ENCODE measurements around the gene AKAP17A.
A peak's percentile ranks its signal among the peaks of the same experiment; 100 is the strongest.
"Not testable (repeated sequence)": the region's sequence is repeated elsewhere in the genome, so short reads cannot be mapped to it uniquely, and the experiment has no call there.

Gene AKAP17A

DNA sequence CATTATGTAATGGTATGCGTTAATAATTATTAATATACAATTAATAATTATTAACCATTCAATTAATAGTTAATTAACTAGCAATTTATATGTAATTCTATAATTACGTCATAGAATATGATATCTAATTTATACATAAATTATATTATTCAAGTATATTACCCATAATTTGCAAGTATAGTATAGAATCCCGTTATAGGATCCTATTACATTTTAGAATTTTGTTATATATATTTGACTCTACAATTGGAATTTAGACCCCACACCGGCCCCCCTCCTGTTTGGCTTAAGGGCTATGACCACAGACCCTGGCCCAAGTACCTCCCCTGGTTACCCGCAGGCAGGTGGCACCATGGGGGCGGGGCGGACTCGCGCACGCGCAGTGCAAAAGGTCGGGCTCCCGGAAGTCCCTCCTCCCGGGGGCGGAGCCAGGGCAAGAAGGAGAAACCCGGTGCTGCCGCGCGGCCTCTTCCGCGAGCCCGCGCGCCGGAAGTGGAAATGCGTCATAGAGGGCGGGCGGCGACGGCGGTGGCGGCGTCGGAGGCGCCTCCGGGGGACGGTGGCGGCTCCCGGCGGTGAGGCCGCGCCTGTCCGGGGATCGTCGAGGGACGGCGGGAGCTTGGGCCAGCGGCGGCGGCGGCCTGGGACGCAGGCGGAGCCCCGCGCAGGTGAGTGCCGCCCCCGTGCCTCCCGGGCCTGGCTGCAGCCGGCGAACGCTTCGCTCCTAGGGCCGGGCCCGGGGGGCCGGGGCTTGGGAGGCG is at the start of gene AKAP17A:
TSS of gene AKAP17A (plus strand) at position 503 of the 761 bp plus-strand sequence. CDS start 1,859 bp downstream, outside the sequence.
- ChIA-PET CTCF (no interaction called here), POLR2A (no interaction called here)
- DNase-seq (ENCODE audit: extremely low spot score): peak; percentile 98
- TF ChIP-seq ELF4 (IDR thresholded peaks at IDR 0.05) (peak; percentile 79), SUZ12 (IDR thresholded peaks at IDR 0.05) (no peak)

GRCh38 chrX:1542994-1543725 is 48.2 kb upstream of the AKAP17A start:
- ChIA-PET POLR2A (no interaction called here), CTCF (no interaction called here)
- TF ChIP-seq SUZ12 (IDR thresholded peaks at IDR 0.05): no peak
- DNase-seq (ENCODE audit: extremely low spot score): no peak

GRCh38 chrX:1545776-1546408 is 45.5 kb upstream of the AKAP17A start:
- ChIA-PET CTCF (no interaction called here), POLR2A (no interaction called here)
- DNase-seq (ENCODE audit: extremely low spot score): no peak
- TF ChIP-seq NFRKB (IDR thresholded peaks at IDR 0.05) (no peak), ARNT (IDR thresholded peaks at IDR 0.05) (no peak)

- ChIA-PET CTCF (no interaction called here), POLR2A (no interaction called here)
- no peak for DNase-seq (ENCODE audit: extremely low spot score)
- TF ChIP-seq ARNT (IDR thresholded peaks at IDR 0.05): no peak
- TF ChIP-seq, protein P1, sequence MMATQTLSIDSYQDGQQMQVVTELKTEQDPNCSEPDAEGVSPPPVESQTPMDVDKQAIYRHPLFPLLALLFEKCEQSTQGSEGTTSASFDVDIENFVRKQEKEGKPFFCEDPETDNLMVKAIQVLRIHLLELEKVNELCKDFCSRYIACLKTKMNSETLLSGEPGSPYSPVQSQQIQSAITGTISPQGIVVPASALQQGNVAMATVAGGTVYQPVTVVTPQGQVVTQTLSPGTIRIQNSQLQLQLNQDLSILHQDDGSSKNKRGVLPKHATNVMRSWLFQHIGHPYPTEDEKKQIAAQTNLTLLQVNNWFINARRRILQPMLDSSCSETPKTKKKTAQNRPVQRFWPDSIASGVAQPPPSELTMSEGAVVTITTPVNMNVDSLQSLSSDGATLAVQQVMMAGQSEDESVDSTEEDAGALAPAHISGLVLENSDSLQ (IDR thresholded peaks at IDR 0.05): no peak
- TF ChIP-seq ELF4 (IDR thresholded peaks at IDR 0.05): no peak
- no peak for TF ChIP-seq SP1 (IDR thresholded peaks at IDR 0.05)
- no peak for TF ChIP-seq L3MBTL2 (conservative IDR thresholded peaks at IDR 0.05)
- no peak for TF ChIP-seq BHLHE40 (IDR thresholded peaks at IDR 0.05; ENCODE audit: borderline replicate concordance)
- no peak for TF ChIP-seq SUZ12 (IDR thresholded peaks at IDR 0.05)
- TF ChIP-seq FOXK2 (IDR thresholded peaks at IDR 0.05): no peak
- TF ChIP-seq TARDBP (IDR thresholded peaks at IDR 0.05): no peak
- TF ChIP-seq CTBP1 (IDR thresholded peaks at IDR 0.05; ENCODE audit: borderline replicate concordance): no peak
- TF ChIP-seq ZNF384 (IDR thresholded peaks at IDR 0.05): no peak
- no peak for TF ChIP-seq LEF1 (IDR thresholded peaks at IDR 0.05; ENCODE audit: borderline replicate concordance)
- TF ChIP-seq HDGF (IDR thresholded peaks at IDR 0.05; ENCODE audit: borderline replicate concordance): no peak
- no peak for TF ChIP-seq FOXA1 (IDR thresholded peaks at IDR 0.05)
- TF ChIP-seq NFRKB (IDR thresholded peaks at IDR 0.05): no peak
- TF ChIP-seq FOXM1 (IDR thresholded peaks at IDR 0.05; ENCODE audit: borderline replicate concordance): no peak
These were observed 44.6 kb upstream of the AKAP17A start for GRCh38 chrX:1546691-1547251.

DNA sequence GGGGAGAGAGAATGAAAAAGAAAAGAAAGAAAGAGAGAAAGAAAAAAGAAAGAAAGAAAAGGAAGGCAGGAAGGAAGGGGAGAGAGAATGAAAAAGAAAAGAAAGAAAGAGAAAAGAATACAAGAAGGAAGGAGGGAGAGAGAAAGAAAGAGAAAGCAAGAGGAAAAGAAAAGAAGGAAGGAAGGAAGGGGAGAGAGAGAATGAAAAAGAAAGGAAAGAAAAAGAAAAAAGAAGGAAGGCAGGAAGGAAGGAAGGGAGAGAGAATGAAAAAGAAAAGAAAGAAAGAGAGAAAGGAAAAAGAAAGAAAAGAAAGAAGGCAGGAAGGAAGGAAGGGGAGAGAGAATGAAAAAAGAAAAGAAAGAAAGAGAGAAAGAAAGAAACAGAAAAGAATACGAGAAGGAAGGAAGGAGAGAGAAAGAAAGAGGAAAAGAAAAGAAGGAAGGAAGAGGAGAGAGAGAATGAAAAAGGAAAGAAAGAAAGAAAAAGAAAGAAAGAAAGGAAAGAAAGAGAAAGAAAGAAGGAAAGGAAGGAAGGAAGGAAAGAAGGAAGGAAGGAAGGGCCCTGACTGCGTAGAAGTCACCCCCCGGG is 39.4 kb upstream of the AKAP17A start:
- TF ChIP-seq TARDBP (IDR thresholded peaks at IDR 0.05): 0 out of 2 replicates have a peak, but pooled peaks have one; percentile 38
- no peak for TF ChIP-seq ARNT (IDR thresholded peaks at IDR 0.05)
- ChIA-PET POLR2A (no interaction called here), CTCF (no interaction called here)
- no peak for DNase-seq (ENCODE audit: extremely low spot score)

- ChIA-PET CTCF (no interaction called here), POLR2A (no interaction called here)
- DNase-seq (ENCODE audit: extremely low spot score): no peak
- TF ChIP-seq HDGF (IDR thresholded peaks at IDR 0.05; ENCODE audit: borderline replicate concordance) (no peak), ELF4 (IDR thresholded peaks at IDR 0.05) (no peak), L3MBTL2 (conservative IDR thresholded peaks at IDR 0.05) (no peak), FOXK2 (IDR thresholded peaks at IDR 0.05) (no peak), CTBP1 (IDR thresholded peaks at IDR 0.05; ENCODE audit: borderline replicate concordance) (no peak), SUZ12 (IDR thresholded peaks at IDR 0.05) (no peak), TARDBP (IDR thresholded peaks at IDR 0.05) (no peak), NFRKB (IDR thresholded peaks at IDR 0.05) (no peak), SP1 (IDR thresholded peaks at IDR 0.05) (no peak)
These were observed 36.8 kb upstream of the AKAP17A start for GRCh38 chrX:1554469-1555210.

- no peak for DNase-seq (ENCODE audit: extremely low spot score)
- ChIA-PET CTCF (no interaction called here), POLR2A (no interaction called here)
- TF ChIP-seq TARDBP (IDR thresholded peaks at IDR 0.05) (no peak), NFRKB (IDR thresholded peaks at IDR 0.05) (no peak), ELF4 (IDR thresholded peaks at IDR 0.05) (no peak), L3MBTL2 (conservative IDR thresholded peaks at IDR 0.05) (no peak), SP1 (IDR thresholded peaks at IDR 0.05) (no peak), FOXA1 (IDR thresholded peaks at IDR 0.05) (no peak), BHLHE40 (IDR thresholded peaks at IDR 0.05; ENCODE audit: borderline replicate concordance) (no peak), FOXM1 (IDR thresholded peaks at IDR 0.05; ENCODE audit: borderline replicate concordance) (no peak), HDGF (IDR thresholded peaks at IDR 0.05; ENCODE audit: borderline replicate concordance) (no peak), ZNF384 (IDR thresholded peaks at IDR 0.05) (no peak), CTBP1 (IDR thresholded peaks at IDR 0.05; ENCODE audit: borderline replicate concordance) (no peak), FOXK2 (IDR thresholded peaks at IDR 0.05) (no peak), LEF1 (IDR thresholded peaks at IDR 0.05; ENCODE audit: borderline replicate concordance) (no peak), SUZ12 (IDR thresholded peaks at IDR 0.05) (no peak), ARNT (IDR thresholded peaks at IDR 0.05) (no peak)
- TF ChIP-seq, protein P1 (IDR thresholded peaks at IDR 0.05): no peak
These were observed 36.0 kb upstream of the AKAP17A start for GRCh38 chrX:1555370-1555769.

DNA sequence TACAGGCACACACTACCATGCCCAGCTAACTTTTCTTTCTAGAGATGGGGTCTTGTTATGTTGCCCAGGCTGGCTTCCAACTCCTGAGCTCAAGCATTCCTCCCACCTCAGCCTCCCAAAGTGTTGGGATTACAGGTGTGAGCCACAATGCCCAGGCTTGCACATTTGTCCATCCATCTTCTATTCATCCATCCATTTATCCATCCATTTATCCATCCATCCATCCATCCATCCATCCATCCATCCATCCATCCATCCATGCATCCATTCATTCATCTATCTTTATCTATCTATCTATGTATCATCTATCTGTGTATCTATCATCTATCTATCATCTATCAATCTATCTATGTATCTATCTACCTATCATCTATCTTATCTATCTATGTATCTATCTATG is 34.0 kb upstream of the AKAP17A start:
- CTCF ChIA-PET; DNase-seq (ENCODE audit: extremely low spot score); POLR2A ChIA-PET: not testable (repeated sequence)
